Daoy (cell line): ENCODE measurements around the gene CAT. TPM values are rescaled to one million over a fixed set of nuclear protein-coding genes. Genes with fewer than 3 reads are reported as not detected.

Source experiments
- DNase-seq: peaks from one replicate; pipeline ENCODE4 v3.0.0-alpha.2; 2015; ENCODE audit warnings: low read depth
- total RNA-seq: library from RNA; depleted of rRNA; stranded (reverse); fragments of >200 nt; shearing (Covaris generic); gene quantifications from 2 replicates; pipeline ENCODE4 v1.2.3, GENCODE V29; 2014

CAT gene
- total RNA-seq, 1 experiment from 2014 or later = 38.6 TPM

DNA sequence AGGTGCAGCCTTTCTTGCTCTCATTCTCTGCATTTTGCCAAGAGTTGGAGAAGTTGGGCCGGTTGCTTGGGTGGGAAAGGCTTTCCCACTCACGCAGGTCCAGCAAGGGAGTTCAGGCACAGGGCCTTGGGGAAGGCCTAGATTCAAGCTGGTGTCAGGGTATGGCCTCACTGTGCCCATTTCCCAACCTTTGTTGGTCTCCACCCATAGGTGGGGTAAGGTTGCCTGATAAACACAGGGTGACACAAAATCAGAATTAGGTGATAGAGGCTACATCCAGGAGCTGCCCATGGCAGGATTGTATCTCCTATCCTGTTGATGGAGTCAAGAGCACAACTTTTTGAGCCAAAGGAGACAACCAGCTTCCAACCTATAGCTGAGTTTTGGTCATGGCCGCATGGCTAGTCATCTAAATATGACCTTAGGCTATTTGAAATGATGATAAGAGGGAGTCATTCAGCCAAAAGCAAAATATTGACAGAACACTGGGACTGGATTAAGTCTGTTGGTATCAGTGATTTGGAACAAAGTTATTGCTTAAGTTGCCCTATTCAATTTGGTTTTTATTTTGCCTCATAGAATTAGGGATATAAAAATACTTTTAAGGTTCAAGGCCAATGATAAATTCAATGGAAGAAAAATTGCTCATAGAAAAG lies 20.9 kb downstream of the CAT start:
- DNase-seq = no peak

DNA sequence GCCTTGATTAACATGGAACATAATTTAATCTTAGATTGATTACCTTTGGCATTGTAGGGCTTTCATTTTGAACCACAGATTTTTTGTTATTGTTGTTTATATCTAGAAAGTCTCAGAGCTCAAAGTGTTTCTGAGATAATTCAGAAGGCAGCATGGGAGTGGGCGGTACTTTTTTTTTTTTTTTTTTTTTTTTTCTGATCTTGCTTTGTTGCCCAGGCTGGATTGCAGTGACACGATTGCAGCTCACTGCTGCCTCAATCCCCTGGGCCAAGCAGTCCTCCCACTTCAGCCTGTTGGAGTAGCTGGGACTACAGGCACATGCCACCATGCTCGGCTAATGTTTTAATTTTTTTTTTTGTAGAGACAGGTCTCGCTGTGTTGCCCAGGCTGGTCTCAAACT lies 21.5 kb downstream of the CAT start:
- no peak for DNase-seq

DNA sequence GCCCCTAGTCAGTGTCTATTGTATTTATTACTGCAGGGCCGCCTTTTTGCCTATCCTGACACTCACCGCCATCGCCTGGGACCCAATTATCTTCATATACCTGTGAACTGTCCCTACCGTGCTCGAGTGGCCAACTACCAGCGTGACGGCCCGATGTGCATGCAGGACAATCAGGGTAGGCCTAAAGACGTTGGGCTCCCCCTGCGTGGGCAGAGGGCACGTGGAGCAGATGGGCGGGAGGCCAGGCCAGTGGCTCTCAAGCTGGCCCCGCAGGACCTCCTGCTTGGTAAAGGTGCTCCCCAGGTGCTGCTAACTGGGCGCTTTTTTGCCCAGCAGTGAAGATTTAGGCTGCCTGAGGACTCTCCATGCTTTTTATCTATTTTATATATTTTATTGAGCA lies 22.5 kb downstream of the CAT start:
- no peak for DNase-seq

DNA sequence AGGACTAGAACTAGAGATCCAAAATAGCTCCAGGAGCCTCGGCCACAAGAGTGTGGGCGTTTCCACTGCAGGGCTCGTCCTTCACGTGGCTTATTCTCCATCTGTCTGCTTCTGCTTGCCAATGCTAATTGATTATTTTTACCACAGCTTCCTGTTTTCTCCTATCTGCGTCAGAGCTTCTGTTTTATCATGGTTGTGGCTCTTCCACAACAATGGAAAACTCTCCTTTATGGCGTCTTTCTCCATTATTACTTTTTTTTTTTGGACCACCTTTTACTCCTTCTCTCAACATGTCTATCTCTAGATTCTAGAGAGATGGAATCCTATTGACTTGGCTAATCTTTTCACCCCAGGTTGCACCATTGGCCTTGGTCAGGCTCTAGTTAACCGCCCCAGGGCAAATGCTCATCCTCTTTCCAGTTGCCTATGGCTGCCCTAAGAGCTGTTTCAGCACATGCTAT lies 25.9 kb downstream of the CAT start:
- DNase-seq = no peak

DNA sequence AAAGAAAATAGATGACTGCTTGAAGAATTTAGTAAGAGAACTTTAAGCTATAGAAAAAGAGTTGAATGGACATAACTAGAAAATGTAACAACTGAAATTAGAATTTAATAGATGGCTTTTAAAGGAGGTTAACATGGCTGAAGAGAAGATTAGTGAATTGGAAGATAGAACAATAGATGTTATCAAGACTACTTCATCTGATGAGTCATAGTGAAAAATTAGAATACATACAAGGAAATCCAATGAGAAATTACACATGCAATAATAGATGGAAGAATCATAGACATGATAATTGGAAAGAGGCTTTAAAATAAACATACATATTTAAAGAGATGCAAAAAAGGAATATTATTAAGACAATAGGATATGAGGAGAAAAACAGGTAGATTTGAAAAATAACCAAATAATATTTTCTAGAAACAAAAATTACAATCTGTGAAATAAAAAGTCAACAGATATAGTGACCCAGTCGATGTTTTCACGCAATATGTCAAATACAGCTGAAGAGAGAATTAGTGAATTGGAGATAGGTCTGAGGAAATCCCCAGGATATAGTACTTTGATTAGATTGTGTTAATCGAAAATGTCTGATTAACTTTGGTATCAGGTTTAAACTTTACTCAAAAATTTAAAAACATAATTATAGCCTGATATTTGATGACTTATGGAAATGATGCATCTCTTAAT lies 28.2 kb downstream of the CAT start:
- no peak for DNase-seq

DNA sequence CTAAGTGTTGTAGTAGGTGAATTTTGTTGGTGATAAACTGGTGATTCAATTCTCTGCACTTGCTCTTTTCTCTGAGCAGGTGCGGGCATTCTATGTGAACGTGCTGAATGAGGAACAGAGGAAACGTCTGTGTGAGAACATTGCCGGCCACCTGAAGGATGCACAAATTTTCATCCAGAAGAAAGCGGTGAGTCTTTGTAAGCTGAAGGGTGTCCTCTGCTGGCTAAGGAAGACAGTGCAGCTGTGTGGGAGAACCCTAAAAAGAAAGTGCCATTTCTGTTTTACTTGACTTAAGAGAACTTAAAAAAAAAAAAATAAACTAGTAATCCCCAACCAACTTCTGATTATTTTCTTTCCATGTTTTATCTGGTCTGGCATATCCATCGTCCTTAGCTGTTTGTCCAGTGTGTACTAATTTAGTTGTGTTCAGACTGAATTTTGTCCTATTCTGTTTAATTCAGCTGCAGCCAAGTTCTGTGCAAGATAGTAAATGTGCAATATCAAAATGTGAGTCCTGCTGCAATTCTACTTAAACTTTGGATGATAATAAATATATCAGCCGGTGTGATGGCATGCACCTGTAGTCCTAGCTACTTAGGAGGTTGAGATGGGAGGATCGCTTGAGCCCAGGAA lies 29.6 kb downstream of the CAT start:
- DNase-seq = peak; percentile 29

DNA sequence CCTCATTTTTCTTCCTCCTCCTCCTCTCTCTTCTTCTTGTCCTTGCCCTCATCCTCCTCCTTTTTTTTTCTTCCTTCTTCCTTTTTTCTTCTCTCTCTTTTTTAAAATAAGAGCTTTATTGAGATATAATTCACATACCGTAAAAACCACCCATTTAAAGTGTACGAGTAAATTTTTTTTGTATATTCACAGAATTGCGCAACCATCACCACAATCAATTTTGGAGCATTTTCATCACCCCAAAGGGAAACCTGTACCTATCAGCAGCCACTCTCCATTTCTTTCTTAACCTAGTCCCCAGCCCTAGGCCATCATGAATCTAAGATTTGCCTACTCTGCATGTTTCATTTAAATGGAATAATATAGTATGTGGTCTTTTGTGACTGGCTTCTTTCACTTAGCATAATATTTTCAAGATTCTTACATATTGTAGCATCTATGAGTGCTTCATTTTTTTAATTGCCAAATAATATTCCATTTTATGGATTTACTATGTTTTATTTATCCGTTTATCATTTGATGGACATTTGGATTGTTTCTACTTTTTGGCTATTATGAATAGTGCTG lies 35.0 kb downstream of the CAT start:
- no peak for DNase-seq

DNA sequence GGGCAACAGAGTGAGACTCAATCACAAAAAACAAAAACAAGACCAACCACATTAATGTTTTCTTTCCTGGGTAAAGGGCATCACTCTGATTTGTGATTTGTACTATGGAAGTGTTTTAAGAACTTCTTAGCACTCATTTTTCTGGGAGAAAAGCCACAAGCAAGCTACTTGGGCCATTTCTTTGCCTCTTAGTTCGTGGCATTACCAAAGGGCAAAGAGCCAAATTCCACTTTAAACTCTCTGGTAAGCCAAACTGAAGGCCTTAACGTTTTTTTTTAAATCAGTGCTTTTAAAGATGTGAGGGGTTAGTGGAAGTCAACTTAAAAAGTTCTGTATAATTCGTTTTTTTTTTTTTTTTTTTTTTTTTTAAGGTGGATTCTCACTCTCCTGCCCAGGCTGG lies 36.9 kb downstream of the CAT start:
- DNase-seq = no peak

DNA sequence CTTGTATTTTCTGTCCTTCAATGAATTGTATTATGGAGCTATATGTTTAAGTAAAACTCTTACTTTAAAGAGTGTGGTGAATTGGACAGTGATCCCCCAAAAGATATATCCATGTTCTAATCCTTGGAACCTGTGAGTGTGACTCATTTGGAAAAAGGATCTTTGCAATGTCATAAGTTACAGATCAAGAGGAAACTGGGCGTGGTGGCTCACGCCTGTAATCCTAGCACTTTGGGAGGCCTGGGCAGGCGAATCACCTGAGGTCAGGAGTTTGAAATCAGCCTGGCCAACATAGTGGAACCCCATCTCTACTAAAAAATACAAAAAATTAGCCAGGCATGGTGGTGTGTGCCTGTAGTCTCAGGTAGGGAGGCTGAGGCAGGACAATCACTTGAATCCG lies 38.1 kb downstream of the CAT start:
- no peak for DNase-seq

DNA sequence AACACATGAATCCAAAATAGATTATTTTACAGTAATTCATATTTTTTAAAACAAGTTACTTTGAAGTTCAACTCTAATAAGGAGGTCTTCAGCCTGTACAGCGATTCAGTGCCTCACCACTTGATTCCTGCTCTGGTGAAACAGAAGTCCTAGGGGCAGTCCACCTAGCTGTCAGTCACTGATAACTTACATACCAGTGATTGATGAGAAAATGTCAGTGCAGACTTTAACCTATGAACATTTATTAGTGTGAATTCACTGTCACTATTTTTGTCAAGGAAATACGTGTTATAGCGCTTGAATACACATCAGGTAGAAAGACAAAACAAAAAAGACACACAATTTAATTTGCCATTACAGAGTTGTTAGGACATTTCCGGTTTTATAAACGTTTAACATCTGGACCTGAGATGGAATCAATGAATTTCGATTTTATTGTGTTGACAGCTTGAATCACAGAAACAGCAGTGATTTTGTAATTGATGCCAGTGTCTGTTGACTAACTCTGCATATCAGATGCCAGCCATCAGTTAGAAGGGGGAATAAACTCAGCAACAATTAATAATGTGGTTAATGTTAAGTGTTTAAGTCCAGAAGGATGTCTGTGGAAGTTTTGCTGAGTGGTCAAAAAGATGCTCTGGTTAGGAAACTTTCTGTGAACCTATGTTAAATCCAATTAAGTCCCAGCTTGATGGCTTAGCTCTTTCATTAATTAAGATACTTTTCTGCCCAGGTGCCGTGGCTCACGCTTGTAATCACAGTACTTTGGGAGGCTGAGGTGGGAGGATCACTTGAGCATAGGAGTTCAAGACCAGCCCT lies 40.3 kb downstream of the CAT start:
- no peak for DNase-seq

DNA sequence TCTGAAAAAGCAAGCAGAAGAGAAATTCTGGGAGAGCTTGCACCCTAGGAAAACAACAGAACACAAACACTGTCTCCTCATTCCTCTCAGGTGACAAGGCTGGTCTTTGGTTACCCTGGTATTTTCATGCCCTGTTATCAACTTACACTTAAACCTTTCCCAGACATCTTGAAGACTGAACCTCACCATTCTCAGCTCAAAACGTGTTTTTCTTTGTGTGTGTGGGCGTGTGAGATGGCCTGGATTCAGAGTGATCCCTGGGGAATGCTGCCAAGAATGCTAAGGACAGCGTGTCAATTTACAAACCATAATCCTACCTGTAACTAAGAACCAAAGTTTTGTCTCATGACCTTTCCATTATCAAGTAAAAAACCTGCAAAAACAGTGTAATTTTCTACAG lies 41.6 kb downstream of the CAT start:
- peak; percentile 37 for DNase-seq

DNA sequence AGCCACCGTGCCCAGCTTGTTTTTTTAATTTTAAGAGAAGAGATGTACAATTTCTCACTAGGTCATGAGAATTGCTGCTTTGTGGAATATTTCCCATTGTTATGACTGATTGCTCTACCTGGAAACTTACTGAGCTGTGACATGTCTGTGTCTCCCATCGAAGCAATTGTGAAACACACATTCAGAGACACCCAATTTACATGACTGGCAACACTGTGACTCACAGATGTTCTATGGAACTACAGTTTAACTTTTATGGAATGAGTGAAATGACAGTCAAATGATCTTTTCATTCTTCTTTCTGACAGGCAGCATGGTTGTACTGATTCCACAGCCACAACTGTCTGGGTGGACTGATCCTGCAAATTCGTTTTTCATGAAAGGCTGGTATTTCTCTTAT lies 42.6 kb downstream of the CAT start:
- DNase-seq = no peak

DNA sequence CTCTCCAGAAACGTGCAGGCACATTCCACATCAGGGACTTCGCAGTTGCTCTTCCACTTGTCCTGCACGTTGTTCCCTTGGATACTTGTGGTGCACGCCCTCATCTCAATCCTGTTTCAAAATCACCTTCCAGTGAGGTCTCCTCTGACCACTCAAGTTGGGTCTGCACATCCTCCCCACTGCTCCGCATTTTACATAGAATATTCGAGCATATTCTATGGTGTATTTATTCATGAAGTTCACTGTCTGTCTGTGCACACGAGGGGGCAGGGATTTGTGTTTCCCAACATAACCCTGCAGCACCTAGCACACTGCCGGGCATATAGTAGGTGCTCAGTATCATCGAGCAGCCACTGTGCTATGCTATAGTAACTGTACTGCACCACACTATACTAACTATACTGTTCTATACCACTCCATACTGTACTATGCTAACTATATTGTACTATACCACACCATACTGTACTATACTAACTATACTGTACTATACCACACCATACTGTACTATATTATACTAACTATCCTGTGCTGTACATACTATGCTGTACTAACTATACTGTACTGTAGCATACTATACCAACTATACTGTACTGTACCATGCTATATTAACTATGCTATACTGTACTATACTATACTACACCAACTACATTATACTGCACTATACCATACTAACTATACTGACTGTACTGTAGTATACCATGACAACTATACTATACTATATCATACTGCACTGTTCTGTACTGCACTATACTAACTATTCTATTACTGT lies 44.6 kb downstream of the CAT start:
- no peak for DNase-seq

DNA sequence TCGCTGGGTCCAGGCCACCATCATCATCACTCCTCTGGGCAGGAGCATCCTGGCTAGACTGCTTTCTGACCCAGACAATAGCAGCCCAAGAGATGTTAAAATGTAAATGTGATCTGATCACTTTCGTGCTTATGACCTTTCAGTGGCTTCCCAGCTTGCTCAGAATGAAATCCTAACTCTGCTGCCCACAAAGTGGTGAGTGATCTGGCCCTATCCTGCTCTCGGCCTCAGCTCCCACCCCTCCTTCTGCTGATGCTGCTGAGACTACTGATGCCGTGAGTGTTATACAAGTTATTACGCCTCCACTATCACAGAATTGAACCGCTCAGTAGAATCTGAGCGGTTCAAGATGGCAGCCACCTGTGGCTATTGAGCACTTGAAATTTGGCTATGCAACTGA lies 48.7 kb downstream of the CAT start:
- DNase-seq = no peak

DNA sequence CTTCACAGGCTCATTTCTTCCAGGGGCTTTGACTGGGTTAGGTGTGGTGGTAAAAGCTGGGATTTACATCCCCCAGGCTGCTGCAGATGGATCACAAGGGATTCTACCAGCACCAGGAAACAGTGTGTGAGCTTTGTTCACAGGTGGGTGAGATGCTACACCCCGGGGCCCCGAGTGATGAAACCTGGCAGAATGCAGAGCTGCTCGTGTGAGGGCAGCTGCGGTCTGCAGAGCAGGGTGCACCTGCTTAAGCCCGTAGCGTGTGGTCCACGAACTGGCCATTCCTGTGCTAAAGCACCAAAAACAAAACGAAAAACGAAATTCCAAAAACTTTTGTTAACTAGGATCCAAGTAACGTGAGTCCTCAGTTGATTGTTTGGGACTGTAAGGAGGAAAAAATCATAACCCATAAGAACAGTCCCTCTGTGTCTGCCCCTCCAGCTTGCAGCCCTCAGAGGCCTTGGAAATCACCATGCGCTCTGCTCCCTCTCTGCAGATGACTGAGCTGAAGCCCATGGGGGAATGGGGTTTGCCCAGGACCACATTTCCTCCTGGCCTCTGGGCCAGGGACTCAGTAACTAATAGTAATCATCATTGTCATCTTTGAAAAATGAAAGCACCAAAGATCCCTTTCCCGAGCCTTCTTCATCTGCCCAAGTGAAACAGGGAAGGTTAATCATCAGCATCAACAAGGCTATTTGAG lies 50.3 kb downstream of the CAT start:
- DNase-seq = no peak

DNA sequence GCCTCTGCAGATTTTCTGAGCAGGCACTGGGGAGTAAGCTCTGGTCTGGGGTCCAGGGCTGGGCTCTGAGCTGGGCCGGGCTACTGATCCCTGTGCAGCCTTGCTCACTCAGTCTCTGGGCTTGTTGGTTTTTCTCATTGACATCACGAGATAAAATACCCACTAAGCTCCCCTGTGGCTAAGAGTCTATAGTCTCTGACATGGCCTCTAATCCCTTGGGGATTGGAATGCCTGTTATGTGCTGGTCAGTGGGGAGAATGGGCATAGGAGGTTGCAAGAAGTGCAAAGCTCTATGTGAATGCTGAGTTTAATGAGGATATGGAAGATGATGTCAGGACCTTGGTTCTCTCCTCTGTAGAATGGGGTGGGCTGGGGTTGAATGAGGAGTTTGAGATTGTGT lies 51.6 kb downstream of the CAT start:
- no peak for DNase-seq

DNA sequence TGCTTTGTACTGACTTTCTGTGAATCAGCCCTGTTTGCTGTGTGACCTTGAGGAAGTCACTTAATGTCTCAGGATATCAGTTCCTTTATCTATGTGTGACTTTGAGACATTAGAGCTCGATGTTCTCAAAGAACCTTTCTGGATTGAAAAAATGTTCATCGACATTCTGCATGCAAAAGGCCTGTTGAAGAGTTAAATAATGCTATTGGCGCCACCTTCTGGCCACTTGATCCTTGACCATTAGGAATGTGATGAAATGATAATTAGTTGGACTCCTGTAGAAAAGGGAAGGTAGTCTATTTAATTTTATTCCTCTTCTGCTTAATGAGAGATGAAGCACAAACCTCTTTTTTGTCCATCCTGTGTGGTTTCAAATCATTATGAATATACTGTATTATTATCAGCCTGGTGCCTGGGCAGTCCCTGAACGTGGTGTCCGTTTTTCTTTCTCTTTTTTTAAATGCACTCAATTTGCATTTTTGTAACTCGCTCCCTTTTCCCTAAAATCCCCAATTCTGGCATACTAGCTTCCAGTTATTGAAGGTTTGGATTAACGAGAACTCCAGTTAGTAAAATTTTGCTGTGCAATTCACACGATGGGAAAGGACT lies 54.2 kb downstream of the CAT start:
- peak; percentile 62 for DNase-seq

DNA sequence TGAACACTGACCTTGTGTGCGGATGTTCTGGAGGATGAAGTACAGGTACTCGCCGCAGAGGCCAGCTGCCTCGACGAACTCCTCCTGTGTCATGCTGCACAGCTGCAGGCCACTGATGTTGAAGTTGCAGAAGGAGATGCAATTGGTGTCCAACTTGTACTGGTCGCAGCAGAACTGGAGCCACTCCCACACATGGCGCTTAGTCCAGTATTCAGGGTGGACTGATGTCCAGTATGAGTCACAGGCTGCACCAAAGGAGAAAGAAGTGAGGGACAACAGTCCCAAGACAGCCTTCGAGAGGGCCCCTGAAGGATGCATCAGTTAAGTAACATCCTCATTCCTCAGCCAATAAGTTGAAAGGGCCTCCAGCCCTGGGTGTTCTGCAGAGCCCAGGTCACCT lies 54.7 kb downstream of the CAT start:
- DNase-seq = no peak

DNA sequence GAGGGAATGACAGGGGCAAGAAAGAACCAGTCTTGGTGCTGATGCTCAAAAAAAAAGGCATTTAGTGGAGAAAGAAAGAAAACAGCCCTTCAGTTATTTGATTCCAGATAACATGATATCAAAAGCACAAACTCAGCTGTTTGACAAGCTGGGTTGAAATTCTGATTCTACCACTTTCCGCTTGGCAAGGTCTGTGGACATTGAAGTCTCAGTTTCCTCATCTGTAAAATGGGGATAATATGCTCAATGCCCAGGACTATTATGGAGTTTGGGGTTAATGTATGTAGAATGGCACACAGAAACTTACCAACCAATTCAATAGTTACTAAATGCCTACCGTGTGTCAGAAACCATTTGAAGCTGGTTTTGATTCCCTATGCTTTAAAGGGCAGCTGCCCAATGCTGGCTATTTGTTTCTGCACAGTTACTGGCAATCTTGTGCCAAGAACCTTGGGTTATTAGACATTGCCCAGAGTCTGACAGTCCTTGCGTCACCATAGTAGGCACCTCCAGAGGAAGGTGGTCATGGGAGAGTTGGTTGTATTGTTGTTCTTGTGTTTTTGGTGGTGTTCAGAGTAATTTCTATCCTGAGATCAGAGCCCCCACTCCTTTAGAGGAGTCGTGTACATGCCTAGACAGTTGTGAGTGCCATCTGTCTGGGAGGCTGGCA lies 55.3 kb downstream of the CAT start:
- DNase-seq = no peak
